Neural cell (in vitro differentiated cells): ENCODE measurements around the gene ADGRE2.

Source experiments
- CTCF ChIP-seq: fragments of 450-650 bp; IDR thresholded peaks from 2 replicates; pipeline ENCODE4 v1.5.1; 2014; ENCODE audit warnings: antibody characterized with exemption, mild to moderate bottlenecking, moderate library complexity; ENCODE audit not compliant: poor library complexity, severe bottlenecking
- EP300 ChIP-seq: fragments of 450-650 bp; conservative IDR thresholded peaks from 2 replicates; pipeline ENCODE4 v1.6.1; 2014; ENCODE audit warnings: antibody characterized with exemption, mild to moderate bottlenecking, moderate library complexity; ENCODE audit not compliant: poor library complexity, severe bottlenecking
- EZH2 ChIP-seq: fragments of 200-600, 300-800 bp; shearing (Covaris generic), sonication (generic); IDR thresholded peaks from 2 replicates; pipeline ENCODE4 v1.6.1; 2014; ENCODE audit warnings: antibody characterized with exemption, low read length, borderline replicate concordance, mild to moderate bottlenecking; ENCODE audit not compliant: insufficient read depth, poor library complexity, severe bottlenecking
- RAD21 ChIP-seq: fragments of 450-650 bp; conservative IDR thresholded peaks from 2 replicates; pipeline ENCODE4 v1.6.1; 2014; ENCODE audit warnings: antibody characterized with exemption, mild to moderate bottlenecking, moderate library complexity
- SMC3 ChIP-seq: fragments of 450-650 bp; conservative IDR thresholded peaks from 2 replicates; pipeline ENCODE4 v1.6.1; 2014; ENCODE audit warnings: antibody characterized with exemption, mild to moderate bottlenecking, moderate library complexity; ENCODE audit not compliant: poor library complexity

- TF ChIP-seq CTCF (no peak), EZH2 (no peak), SMC3 (no peak), RAD21 (no peak), EP300 (no peak)
Measured at GRCh38 chr19:14775869-14776586, 2.3 kb downstream of the ADGRE2 start.
